B cell (primary cell): ENCODE measurements around the gene KRTAP5-8.

Experiments
- EZH2 ChIP-seq: IDR thresholded peaks from 2 replicates; pipeline ENCODE4 v1.6.1; 2012; ENCODE audit warnings: borderline replicate concordance, low read depth, mild to moderate bottlenecking, moderate library complexity, low read length; ENCODE audit not compliant: insufficient read depth, poor library complexity, severe bottlenecking
- TF ChIP-seq, protein P1 (sequence below): fragments of 200-600 bp; IDR thresholded peaks from one replicate; pipeline ENCODE4 v1.8.0; 2022; ENCODE audit warnings: antibody characterized with exemption, mild to moderate bottlenecking

DNA sequence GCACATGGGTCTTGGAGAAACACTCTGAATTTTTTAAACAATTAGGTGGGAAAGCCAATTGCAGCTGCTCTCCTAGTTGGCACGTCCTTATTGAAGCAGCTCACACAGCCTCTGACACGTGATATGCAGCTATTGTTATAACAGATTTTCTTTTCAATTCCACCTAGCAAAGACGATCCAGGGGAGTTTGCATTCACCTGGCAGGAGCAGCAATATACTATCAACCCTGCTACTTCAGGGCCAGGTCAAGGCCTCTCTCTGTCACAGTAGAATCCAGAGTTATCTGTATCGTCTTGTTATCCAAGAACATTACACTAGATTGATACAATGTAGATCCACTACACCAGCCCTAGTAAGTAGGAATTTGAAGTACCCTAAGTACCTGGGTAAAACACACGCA, 36.6 kb downstream of the KRTAP5-8 start:
- TF ChIP-seq, protein P1, sequence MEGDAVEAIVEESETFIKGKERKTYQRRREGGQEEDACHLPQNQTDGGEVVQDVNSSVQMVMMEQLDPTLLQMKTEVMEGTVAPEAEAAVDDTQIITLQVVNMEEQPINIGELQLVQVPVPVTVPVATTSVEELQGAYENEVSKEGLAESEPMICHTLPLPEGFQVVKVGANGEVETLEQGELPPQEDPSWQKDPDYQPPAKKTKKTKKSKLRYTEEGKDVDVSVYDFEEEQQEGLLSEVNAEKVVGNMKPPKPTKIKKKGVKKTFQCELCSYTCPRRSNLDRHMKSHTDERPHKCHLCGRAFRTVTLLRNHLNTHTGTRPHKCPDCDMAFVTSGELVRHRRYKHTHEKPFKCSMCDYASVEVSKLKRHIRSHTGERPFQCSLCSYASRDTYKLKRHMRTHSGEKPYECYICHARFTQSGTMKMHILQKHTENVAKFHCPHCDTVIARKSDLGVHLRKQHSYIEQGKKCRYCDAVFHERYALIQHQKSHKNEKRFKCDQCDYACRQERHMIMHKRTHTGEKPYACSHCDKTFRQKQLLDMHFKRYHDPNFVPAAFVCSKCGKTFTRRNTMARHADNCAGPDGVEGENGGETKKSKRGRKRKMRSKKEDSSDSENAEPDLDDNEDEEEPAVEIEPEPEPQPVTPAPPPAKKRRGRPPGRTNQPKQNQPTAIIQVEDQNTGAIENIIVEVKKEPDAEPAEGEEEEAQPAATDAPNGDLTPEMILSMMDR: no peak
- no peak for TF ChIP-seq EZH2
